K562 (cell line): ENCODE measurements around the gene NPAS1. TPM values are rescaled to one million over a fixed set of nuclear protein-coding genes. Genes with fewer than 3 reads are reported as not detected.

Experiments
- ATAC-seq: fragments of 200-7000 bp; cut with Tn5 transposase; 3 replicates; pipeline ENCODE4 v1.9.1; 2020; ENCODE audit warnings: moderate library complexity
- BruUV-seq: library from RNA; stranded (reverse); fragments of 400-500 nt; replicated peaks from 2 replicates; lab custom pipeline; 2021; lab: Mats Ljungman, UMichigan
- CTCF ChIA-PET: fragments of 300-600 bp; formaldehyde crosslinking; extraction: SDS; loops from one replicate; lab custom pipeline; 2021; ENCODE audit warnings: low intra/inter-chr PET ratio; lab: Yijun Ruan, JAX
- POLR2A ChIA-PET: fragments of 300-600, 350-650 bp; sonication (Branson Sonifier 250); formaldehyde crosslinking; extraction: SDS; loops from one replicate; lab custom pipeline; 2021; ENCODE audit warnings: antibody characterized with exemption, inconsistent platforms; lab: Yijun Ruan, JAX
- DNase-seq, 4 experiments: peaks; one replicate each; pipeline versions ENCODE4 v3.0.0 to v3.0.0-alpha.2; 2011 to 2018; ENCODE audit warnings: low spot score in 3 of 4, mixed read lengths in 3 of 4; ENCODE audit errors: extremely low read depth in 1 of 4
- FAIRE-seq: peaks from 2 replicates; lab custom pipeline; 2011; peaks lifted over from hg19 to GRCh38; lab: Jason Lieb, UNC
- H2AFZ ChIP-seq: 2 replicates; pipeline ENCODE4 v1.6.0; 2011; ENCODE audit warnings: low read depth, low read length, control low read depth, inconsistent platforms
- H3K27ac ChIP-seq: fragments of 200-600 bp; 3 replicates; pipeline ENCODE4 v1.8.0; 2011; ENCODE audit warnings: low read depth, mild to moderate bottlenecking, control low read depth, inconsistent platforms, low read length, moderate library complexity, mixed read lengths; ENCODE audit errors: extremely low read depth
- H3K27me3 ChIP-seq, 2 experiments: fragments of 300-600 bp in 1 of 2; 2 replicates in 1 of 2; 3 replicates in 1 of 2; pipeline versions ENCODE4 v1.6.0 to v1.8.0; 2011; ENCODE audit warnings: inconsistent platforms in 2 of 2, low read length in 2 of 2, mild to moderate bottlenecking in 1 of 2, mixed read lengths in 1 of 2, moderate library complexity in 1 of 2; ENCODE audit not compliant: control insufficient read depth in 2 of 2, insufficient read depth in 2 of 2
- H3K36me3 ChIP-seq: fragments of 300-600 bp; 3 replicates; pipeline ENCODE4 v1.8.0; 2011; ENCODE audit warnings: mild to moderate bottlenecking, low read length, inconsistent platforms; ENCODE audit not compliant: control insufficient read depth, insufficient read depth
- H3K4me1 ChIP-seq, 2 experiments: fragments of 200-600 bp in 1 of 2; replicated peaks in 1 of 2; 2 replicates in 1 of 2; 3 replicates in 1 of 2; pipeline versions ENCODE4 v1.5.1 to v1.8.0; 2011; ENCODE audit warnings: inconsistent platforms in 2 of 2, low read length in 2 of 2, mild to moderate bottlenecking in 1 of 2, mixed read lengths in 1 of 2, moderate library complexity in 1 of 2; ENCODE audit not compliant: control insufficient read depth in 2 of 2, insufficient read depth in 2 of 2
- H3K4me2 ChIP-seq: 2 replicates; pipeline ENCODE4 v1.6.1; 2011; ENCODE audit warnings: low read length, control low read depth, inconsistent platforms, mixed read lengths; ENCODE audit not compliant: insufficient read depth
- H3K4me3 ChIP-seq: fragments of 200-600 bp; sonication (generic), shearing (Covaris generic); 2 replicates; pipeline ENCODE4 v1.5.1; 2016; ENCODE audit warnings: control low read depth, inconsistent platforms
- H3K79me2 ChIP-seq: fragments of 200-600 bp; 3 replicates; pipeline ENCODE4 v1.8.0; 2011; ENCODE audit warnings: low read length, inconsistent platforms; ENCODE audit not compliant: control insufficient read depth, insufficient read depth
- H3K9ac ChIP-seq, 2 experiments: 2 replicates each; pipeline versions ENCODE4 v1.6.0 to v1.6.1; 2011; ENCODE audit warnings: low read depth in 2 of 2, low read length in 2 of 2, control low read depth in 1 of 2, inconsistent platforms in 1 of 2, mild to moderate bottlenecking in 1 of 2, mixed read lengths in 1 of 2; ENCODE audit not compliant: insufficient read depth in 1 of 2
- H3K9me1 ChIP-seq: one replicate; pipeline ENCODE4 v1.6.0; 2011; ENCODE audit warnings: inconsistent platforms, mild to moderate bottlenecking, low read length, moderate library complexity; ENCODE audit not compliant: control insufficient read depth, insufficient read depth
- H3K9me3 ChIP-seq: replicated peaks from 2 replicates; pipeline ENCODE4 v1.5.1; 2011; ENCODE audit warnings: low read depth, low read length, inconsistent platforms; ENCODE audit not compliant: control insufficient read depth, insufficient read depth
- H4K20me1 ChIP-seq: replicated peaks from 2 replicates; pipeline ENCODE4 v1.6.1; 2011; ENCODE audit warnings: low read length, inconsistent platforms, mixed read lengths; ENCODE audit not compliant: control insufficient read depth, insufficient read depth
- KAT7 ChIP-seq: sonication (generic); formaldehyde crosslinking; IDR thresholded peaks from 2 replicates; pipeline ENCODE4 v1.8.0; 2022; ENCODE audit warnings: missing genetic modification reagents, mild to moderate bottlenecking, borderline replicate concordance
- KDM5B ChIP-seq: fragments of 200-600 bp; sonication (generic); IDR thresholded peaks from 2 replicates; pipeline ENCODE4 v1.6.1; 2012; ENCODE audit warnings: low read depth, mild to moderate bottlenecking, moderate library complexity, low read length, control low read depth, inconsistent platforms; ENCODE audit not compliant: insufficient replicate concordance
- WGBS: fragments of 100-300 bp; shearing (Covaris generic); methylation state at CpG from one replicate; pipeline ENCODE4 v1.1.6; 2016; ENCODE audit warnings: low coverage, mixed read lengths; ENCODE audit not compliant: insufficient coverage; ENCODE audit errors: missing lambda C conversion rate; 5-methylcytosine and 5-hydroxymethylcytosine counted together
- in situ Hi-C: fragments of 300-500 bp; cut with MboI; formaldehyde crosslinking; loops from 4 replicates; pipeline ENCODE4 v1.15.0; 2018; ENCODE audit warnings: inconsistent platforms, mixed read lengths
- intact Hi-C: fragments of 100-400 bp; cut with micrococcal nuclease; formaldehyde crosslinking; loops from 2 replicates; pipeline ENCODE4 v1.14.2; 2022
- polyA plus RNA-seq, 8 experiments: library from polyadenylated mRNA; depleted of rRNA in 4 of 8; stranded (reverse) in 5 of 8; unstranded in 3 of 8; fragments of >200 nt; fragmentation: Nextera tagmentation in 2 of 8; fragmentation: Illumina TruSeq in 1 of 8; extraction: Ambion mirVana in 2 of 8; extraction: Trizol in 1 of 8; gene quantifications; 2 replicates each; pipeline versions ENCODE4 v1.2.1 to v1.2.3, GENCODE V29; 2011 to 2014; ENCODE audit warnings: inconsistent platforms in 1 of 8, missing spikeins in 1 of 8
- total RNA-seq, 7 experiments: library from RNA; depleted of rRNA in 6 of 7; stranded (reverse); fragments of >200 nt in 6 of 7; fragmentation: Illumina TruSeq in 2 of 7; extraction: Trizol in 2 of 7; gene quantifications; 2 replicates each; pipeline versions ENCODE4 v1.2.1 to v1.2.3, GENCODE V29; 2011 to 2021; ENCODE audit warnings: low replicate concordance in 1 of 7

NPAS1 gene
- total and polyA plus RNA-seq, 9 of the 15 experiments (the other 6 are each of a cell fraction or from before 2014, with no cell fraction given): 0.58 to 5.3 (median 2.0) TPM; not detected in 2

DNA sequence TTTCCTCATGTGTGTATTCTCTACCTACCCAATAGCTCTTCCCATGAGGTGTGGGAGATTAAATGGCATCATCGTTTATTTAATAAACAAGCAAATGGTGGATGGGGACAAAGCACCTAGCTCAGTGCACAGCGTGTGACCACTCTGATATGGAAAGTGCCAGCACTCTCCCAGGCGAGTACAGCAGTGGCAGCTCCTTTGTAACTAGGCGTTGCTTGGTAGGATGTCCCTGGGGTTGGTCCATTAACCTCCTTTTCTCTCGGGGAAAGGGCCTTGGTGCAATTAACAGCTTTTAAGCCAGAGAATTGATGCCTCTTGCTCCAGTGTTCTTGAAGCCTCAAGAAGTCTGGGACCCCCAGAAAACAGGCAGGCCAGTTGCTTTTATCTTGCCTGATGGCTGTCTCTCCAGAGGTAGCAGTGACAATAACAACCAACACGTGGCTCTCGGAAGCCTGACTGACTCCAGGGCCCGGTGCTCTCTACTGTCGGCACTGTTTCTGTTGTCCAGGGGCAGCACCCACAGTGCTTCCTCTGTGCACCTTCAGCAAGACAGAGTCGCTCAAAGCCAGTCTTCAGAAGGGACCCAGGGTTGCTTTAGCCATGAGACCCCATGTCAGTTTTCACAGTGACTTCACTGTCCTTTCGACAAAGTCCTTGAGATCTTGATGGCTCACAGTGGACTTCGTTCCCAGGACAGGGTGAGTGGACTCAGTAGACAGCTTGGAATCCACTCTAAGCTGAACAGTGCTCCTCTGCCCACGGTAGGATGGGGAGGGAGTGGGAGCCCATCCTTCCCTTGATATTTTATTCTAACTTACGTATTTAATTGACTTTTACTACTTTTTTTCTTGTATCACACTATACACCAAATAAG is 33.9 kb upstream of the NPAS1 start:
- no peak for ATAC-seq
- Histone ChIP-seq H3K79me2 (no peaks in the 10 kb centered on the region; the same call in 2 of the 3 replicates), H4K20me1 (0 out of 2 replicates have a peak, but pooled peaks cover 6% of the 10 kb centered on the region), H3K27me3 (no peaks in the 10 kb centered on the region), H3K36me3 (peaks cover 18% of the 10 kb centered on the region; the same call in 2 of the 3 replicates), H3K9me3 (no peaks in the 10 kb centered on the region), H3K9me1 (no peaks in the 10 kb centered on the region), H3K9ac (0 out of 4 replicates have a peak overlapping the region, but pooled peaks of 1 of the 2 experiments have one; percentile 48), H3K27ac (no peak overlapping the region), H3K4me1 (peaks cover 3 to 9% of the 10 kb centered on the region in 2 experiments), H3K4me2 (no peak overlapping the region), H2AFZ (no peak overlapping the region)
- no peak for FAIRE-seq
- intact Hi-C loops (no loop called here), in situ Hi-C loops (no loop called here)
- no peak for DNase-seq
- CTCF ChIA-PET: interaction anchor here (0.6 kb wide), 1 partner anchor 126 kb away, joined by 3 read pairs; no protein-coding TSS in a partner anchor
- BruUV-seq: no TSS peak
- POLR2A ChIA-PET: interaction anchor here (0.6 to 1.2 kb wide), 3 partner anchors 13 to 201 kb away, joined by 3 read pairs; no protein-coding TSS in a partner anchor
- WGBS: 68% methylated on average over 14 of the region's 14 CpGs
- no peak for TF ChIP-seq KAT7
- TF ChIP-seq, all 486 proteins: peak for 0
- H3K4me3 ChIP-seq: no peak overlapping the region

DNA sequence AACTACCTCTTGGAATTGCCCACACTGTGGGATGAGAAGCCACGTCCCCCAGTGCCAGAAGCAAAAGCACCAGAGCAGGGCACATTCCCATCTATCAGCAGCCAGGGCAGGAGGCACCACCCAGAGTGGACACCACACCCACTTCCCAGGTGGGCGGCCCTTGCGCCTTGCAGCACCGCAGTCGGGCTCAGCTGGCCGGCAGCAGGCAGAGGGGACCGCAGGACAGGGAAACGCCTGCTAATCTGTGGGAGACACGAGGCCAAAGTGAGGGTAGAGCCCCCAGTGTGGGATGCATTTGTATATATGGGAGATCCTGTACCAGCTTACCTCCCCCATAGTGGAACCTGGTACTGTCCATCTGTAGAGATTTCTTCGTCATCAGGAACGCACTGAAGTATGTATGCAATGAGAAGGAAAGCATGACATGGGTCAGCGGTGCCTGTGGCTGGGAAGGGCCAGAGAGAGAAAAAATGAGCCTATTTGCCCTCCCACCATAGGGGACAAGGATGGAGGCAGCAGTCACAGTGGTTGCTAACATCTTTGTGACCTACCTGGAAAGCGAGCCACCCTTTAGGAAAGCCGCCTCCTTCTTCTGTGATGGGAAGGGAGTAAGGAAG is 30.9 kb upstream of the NPAS1 start:
- WGBS: 75% methylated on average over 14 of the region's 14 CpGs
- FAIRE-seq (no peak), ATAC-seq (no peak), DNase-seq (no peak)
- Histone ChIP-seq H4K20me1 (0 out of 2 replicates have a peak, but pooled peaks cover 6% of the 10 kb centered on the region), H3K9me3 (no peaks in the 10 kb centered on the region), H3K4me1 (peaks cover 8 to 21% of the 10 kb centered on the region in 2 experiments), H3K4me3 (no peak overlapping the region), H2AFZ (no peak overlapping the region), H3K4me2 (no peak overlapping the region), H3K79me2 (no peaks in the 10 kb centered on the region; the same call in 1 of the 3 replicates), H3K36me3 (peaks cover 44% of the 10 kb centered on the region; the same call in 2 of the 3 replicates), H3K27me3 (no peaks in the 10 kb centered on the region), H3K9ac (no peak overlapping the region; a peak in 1 of 4 replicates), H3K9me1 (no peaks in the 10 kb centered on the region), H3K27ac (no peak overlapping the region)
- no TSS peak for BruUV-seq
- intact Hi-C loops (no loop called here), in situ Hi-C loops (no loop called here)
- POLR2A ChIA-PET: interaction anchor here (0.6 to 1.6 kb wide), 5 partner anchors 12 to 202 kb away, joined by 3 to 4 read pairs (median 3); no protein-coding TSS in a partner anchor
- TF ChIP-seq KDM5B: no peak
- CTCF ChIA-PET: no interaction called here
